Measurements from ENCODE around the gene BMI1.
A peak's percentile ranks its signal among the peaks of the same experiment; 100 is the strongest.

Gene BMI1

GRCh38 chr10:22368981-22369380 is 48.1 kb downstream of the BMI1 start:
- DNase-seq: no peak

GRCh38 chr10:22369434-22370072 is 48.7 kb downstream of the BMI1 start:
- no peak for DNase-seq

- DNase-seq: no peak
Observed at GRCh38 chr10:22370320-22370719, 49.4 kb downstream of the BMI1 start.

DNA sequence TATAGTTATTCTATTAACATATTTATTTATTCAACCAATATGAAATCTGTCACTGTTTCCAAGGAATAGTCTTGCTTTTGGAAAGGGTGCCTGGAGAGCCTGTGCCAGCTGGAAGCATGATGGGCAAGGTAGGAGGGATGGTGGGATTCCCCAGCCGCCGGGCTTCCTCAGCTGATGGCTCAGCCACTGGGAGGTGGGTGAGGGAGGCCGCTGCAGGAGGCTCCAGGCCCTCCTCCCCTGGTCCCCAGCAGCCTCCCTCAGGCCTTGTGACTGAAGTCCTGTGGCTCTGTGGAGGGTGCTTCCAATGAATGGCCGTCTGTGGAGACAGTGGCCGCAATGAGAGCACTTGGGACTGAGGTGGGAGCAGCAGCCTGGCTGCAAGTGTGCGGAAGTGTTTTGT is 51.4 kb downstream of the BMI1 start:
- no peak for DNase-seq

DNA sequence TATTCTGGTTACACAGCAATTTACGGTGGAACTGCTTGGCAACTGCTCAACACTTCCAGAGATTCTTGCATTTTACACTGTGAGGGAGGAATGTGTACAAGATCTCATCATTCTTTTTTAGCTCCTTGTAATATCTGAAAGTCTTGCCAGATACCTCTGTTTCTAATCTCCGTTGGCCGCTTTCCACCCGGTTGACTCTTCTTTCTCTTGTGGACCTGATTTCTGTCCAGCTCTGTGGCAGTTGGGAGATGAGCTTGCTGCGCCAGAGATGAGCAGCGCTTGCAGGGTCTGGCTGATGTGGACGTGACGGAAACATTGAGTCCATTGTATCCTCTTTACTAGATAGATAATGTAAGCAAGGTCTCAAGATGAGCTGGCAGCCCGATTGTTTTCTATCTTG is 52.0 kb downstream of the BMI1 start:
- no peak for DNase-seq

DNA sequence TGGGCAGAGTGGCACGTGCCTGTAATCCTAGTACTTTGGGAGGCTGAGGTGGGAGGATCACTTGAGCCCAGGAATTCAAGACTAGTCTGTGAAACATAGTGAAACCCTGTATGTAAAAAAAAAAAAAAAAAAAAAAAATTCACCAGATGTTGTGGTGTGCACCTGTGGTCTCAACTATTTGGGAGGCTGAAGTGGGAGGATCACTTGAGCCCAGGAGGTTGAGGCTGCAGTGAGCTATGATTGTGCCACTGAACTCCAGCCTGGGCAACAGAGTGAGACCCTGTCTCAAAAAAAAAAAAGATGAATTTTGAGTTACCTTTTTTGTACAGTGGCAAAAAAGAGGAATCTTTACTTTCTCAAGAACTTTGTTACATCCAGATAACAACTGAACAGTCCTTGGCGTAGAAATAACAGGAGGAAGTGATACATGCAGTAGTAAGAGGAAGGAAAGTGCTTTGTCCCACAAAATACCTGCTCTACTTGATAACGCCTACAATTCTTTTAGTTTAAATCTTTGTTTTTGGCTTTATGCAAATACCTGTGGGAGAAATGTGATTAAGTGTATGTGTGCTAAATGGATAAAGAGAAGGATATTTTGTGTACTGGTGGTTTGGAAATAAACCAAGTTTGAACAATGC is 53.7 kb downstream of the BMI1 start:
- no peak for DNase-seq

- peak; percentile 71 for DNase-seq
Observed at GRCh38 chr10:22379059-22379458, 58.2 kb downstream of the BMI1 start.

Data from stimulated activated CD4-positive, alpha-beta T cell treated with anti-CD3 and anti-CD28 coated beads, Interleukin-4, amount 100 ng/mL, for 24 hours (primary cell).